ENCODE measurements around the gene NUP42.

GRCh38 chr7:23168111-23168885, 13.6 kb upstream of the NUP42 start:
- TF ChIP-seq CTCF (IDR thresholded peaks at IDR 0.05), result no peak
- TF ChIP-seq POLR2AphosphoS5 (IDR thresholded peaks at IDR 0.05), result no peak
- TF ChIP-seq POLR2A (IDR thresholded peaks at IDR 0.05; ENCODE audit: low read depth), result no peak
- no peak for TF ChIP-seq EP300 (IDR thresholded peaks at IDR 0.05)

All from esophagus muscularis mucosa (tissue), 4 donors.